HG02943 (cell line): Measurements from ENCODE around the gene COL18A1.
"Not testable (repeated sequence)": the region's sequence is repeated elsewhere in the genome, so short reads cannot be mapped to it uniquely, and the experiment has no call there.

Experiments
- ATAC-seq: cut with Tn5 transposase; IDR thresholded peaks from one replicate; pipeline ENCODE4 v1.9.1; 2021; ENCODE audit warnings: mild to moderate bottlenecking, low read depth, moderate library complexity; ENCODE audit not compliant: unreplicated experiment

Gene COL18A1

DNA sequence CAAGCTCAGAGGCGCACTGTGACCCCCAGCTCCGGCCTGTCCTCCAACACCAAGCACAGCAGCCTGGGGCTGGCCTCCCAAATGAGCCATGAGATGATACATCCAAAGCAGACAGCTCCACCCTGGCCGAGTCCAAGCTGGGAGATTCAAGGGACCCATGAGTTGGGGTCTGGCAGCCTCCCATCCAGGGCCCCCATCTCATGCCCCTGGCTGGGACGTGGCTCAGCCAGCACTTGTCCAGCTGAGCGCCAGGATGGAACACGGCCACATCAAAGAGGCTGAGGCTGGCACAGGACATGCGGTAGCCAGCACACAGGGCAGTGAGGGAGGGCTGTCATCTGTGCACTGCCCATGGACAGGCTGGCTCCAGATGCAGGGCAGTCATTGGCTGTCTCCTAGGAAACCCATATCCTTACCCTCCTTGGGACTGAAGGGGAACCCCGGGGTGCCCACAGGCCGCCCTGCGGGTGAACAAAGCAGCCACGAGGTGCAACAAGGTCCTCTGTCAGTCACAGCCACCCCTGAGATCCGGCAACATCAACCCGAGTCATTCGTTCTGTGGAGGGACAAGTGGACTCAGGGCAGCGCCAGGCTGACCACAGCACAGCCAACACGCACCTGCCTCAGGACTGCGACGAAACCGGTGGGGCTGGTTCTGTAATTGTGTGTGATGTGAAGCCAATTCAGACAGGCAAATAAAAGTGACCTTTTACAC lies 108.2 kb downstream of the COL18A1 start:
- no peak for ATAC-seq

- no peak for ATAC-seq
These were observed 108.9 kb downstream of the COL18A1 start for GRCh38 chr21:45513741-45514310.

- ATAC-seq: no peak
These were observed 109.5 kb downstream of the COL18A1 start for GRCh38 chr21:45514311-45515021.

- ATAC-seq: no peak
These were observed 110.5 kb downstream of the COL18A1 start for GRCh38 chr21:45515241-45516061.

DNA sequence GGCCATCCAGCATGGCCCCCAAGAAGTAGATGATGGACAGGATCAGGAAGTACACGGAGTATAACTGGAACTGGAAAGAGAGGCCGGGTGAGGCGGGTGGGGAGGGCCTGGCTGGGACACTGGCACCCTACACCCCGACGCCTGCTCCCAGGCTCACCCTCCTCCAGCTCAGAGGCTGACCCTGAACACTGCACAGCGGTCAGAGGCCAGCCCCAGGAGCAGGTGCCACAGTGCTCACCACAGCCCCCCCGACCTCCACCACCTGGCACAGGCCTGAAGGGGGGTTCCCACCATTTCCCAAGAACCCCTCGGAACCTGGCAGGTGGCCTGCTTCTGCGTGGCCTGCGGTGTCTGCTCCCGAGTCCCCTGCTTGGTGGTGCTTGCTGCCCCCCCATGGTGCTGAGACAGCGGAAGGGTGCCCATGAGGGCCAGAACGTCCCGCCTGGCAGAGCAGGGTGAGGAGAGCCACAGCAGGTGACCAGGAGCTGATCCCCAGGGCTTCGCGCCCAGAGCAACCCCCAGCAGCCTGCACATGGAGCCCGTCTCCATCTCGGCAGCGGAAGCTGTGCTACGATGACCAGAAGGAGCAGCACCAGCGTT lies 111.2 kb downstream of the COL18A1 start:
- ATAC-seq: no peak

GRCh38 chr21:45516671-45517151 lies 111.7 kb downstream of the COL18A1 start:
- no peak for ATAC-seq

GRCh38 chr21:45517249-45518065 lies 112.5 kb downstream of the COL18A1 start:
- no peak for ATAC-seq

DNA sequence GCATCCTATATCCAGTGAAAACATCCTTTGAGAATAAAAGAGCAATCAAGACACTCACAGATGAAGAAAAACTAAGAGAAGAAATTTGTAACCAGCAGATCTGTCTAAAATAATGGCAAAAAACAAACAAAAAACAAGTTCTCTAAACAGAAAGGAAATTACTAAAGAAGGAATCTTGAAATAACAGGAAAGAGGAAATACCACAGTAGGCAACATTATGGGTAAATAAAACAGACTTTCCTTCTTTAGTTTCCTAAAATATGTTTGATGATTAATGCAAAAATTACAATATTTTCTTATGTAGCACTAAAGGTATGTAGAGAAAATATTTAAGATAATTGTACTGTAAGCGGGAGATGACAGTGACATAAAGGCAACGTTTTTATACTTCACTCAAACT lies 113.8 kb downstream of the COL18A1 start:
- no peak for ATAC-seq

GRCh38 chr21:45519182-45519581 lies 114.2 kb downstream of the COL18A1 start:
- no peak for ATAC-seq

DNA sequence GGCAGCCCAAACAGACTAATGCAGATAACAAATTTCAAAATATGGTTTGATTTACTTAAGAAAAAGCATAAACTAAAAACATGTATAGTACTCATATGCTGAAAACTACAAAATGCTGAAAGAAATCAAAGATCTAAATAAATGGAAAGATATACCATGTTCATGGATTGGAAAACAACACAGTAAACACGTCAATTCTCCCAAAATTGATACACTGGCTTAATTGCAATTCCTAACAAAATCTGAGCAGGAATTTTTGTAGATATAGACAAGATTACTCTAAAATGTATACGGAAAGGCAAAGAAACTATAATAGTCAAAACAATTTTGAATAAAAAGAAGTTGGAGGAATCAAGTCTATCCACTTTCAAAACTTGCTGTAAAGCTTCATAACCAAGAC lies 116.3 kb downstream of the COL18A1 start:
- no peak for ATAC-seq

GRCh38 chr21:45522381-45522780 lies 117.4 kb downstream of the COL18A1 start:
- ATAC-seq: no peak

GRCh38 chr21:45522986-45523385 lies 118.0 kb downstream of the COL18A1 start:
- no peak for ATAC-seq

DNA sequence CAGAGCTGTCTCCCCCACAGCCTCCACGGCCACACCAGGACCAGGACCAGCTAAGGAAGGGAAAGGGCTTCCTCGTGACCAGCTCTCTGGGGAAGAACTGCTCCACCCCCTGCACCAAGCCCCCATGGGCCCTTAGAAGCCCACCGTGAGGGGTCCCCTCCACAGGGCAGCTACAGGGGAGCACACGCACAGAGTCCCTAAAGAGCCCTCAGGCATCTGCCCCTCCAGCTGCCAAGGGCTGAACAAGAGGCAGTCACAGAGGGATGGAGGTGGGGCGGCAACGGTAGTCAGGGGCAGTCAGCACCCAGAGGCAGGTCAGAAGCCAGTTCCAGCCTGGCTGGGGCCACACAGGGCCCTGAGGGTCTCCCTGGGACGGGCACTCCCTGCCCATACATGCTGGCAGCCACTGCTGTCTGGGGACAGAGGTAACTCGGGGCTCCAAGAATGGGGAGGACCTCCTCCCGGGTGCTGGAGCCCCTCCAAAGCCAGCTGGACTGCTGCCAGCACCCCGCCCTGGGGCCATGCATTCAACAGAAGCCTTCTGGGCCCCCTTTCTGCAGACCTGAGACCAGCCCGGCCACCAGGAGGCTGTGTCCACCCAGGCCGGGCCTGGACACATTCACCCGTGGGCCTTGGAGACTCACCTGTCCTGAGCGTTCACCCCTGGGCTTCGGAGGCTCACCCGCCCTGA lies 118.6 kb downstream of the COL18A1 start:
- ATAC-seq: no peak

- ATAC-seq: no peak
These were observed 119.8 kb downstream of the COL18A1 start for GRCh38 chr21:45524756-45525152.

DNA sequence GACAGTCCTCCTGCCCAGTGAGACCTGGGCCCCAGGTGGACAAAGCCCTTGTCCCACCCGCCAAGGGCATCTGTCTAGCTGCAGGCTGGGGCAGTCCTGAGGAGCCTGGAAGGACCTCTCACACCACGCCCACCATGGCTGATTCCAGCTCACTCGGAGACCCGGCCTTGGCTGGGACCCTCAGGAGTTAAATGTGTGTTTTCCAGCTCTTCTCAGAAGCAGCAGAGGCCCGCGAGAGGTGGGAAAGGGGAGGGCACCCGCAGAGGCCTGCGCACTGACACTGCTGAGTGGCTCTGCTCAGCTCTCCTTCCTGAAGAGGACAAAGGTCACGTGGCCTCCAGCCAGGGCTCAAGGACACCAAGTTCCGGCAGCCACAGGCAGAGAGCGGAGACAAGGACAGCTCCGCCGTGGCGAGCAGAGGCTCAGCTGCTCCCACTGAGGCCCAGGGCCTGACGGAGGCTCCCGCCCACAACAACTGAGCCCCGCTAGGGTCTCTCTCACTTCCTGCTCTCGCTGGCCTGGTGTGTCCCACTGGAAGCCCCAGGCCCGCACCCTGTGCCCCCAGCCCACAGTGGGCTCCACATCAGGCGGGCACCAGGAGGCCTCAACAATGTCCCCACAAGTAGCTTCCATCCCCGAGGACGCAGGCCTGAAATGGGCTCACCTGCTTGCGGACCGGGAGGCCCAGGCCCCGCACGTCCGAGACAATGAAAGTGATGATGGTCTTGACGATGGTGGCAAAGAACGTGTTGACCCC lies 120.4 kb downstream of the COL18A1 start:
- ATAC-seq: no peak

- ATAC-seq: no peak
These were observed 120.9 kb downstream of the COL18A1 start for GRCh38 chr21:45525910-45526306.

GRCh38 chr21:45527151-45527999 lies 122.4 kb downstream of the COL18A1 start:
- not testable (repeated sequence) for ATAC-seq
